Islet of Langerhans (tissue), 1 donor: ENCODE data around the gene ZDHHC3.
"Not testable (repeated sequence)": the region's sequence is repeated elsewhere in the genome, so short reads cannot be mapped to it uniquely, and the experiment has no call there.

Experiments used
- FAIRE-seq: peaks from one replicate; lab custom pipeline; 2011; peaks lifted over from hg19 to GRCh38; lab: Jason Lieb, UNC

ZDHHC3 gene

GRCh38 chr3:44963571-44964325, 12.2 kb downstream of the ZDHHC3 start:
- FAIRE-seq = no peak

- no peak for FAIRE-seq
Observed at GRCh38 chr3:44962621-44963393, 13.2 kb downstream of the ZDHHC3 start.

- FAIRE-seq = no peak
Observed at GRCh38 chr3:44961888-44962287, 14.1 kb downstream of the ZDHHC3 start.

- no peak for FAIRE-seq
Observed at GRCh38 chr3:44960387-44961026, 15.5 kb downstream of the ZDHHC3 start.

- no peak for FAIRE-seq
Observed at GRCh38 chr3:44958386-44958785, 17.6 kb downstream of the ZDHHC3 start.

- FAIRE-seq = no peak
Observed at GRCh38 chr3:44957986-44958385, 18.0 kb downstream of the ZDHHC3 start.

GRCh38 chr3:44955917-44956316, 20.1 kb downstream of the ZDHHC3 start:
- no peak for FAIRE-seq

GRCh38 chr3:44954962-44955361, 21.0 kb downstream of the ZDHHC3 start:
- FAIRE-seq = no peak

- no peak for FAIRE-seq
Observed at GRCh38 chr3:44954304-44954703, 21.7 kb downstream of the ZDHHC3 start.

- FAIRE-seq = no peak
Observed at GRCh38 chr3:44952689-44953088, 23.3 kb downstream of the ZDHHC3 start.

- FAIRE-seq = no peak
Observed at GRCh38 chr3:44950275-44950734, 25.7 kb downstream of the ZDHHC3 start.

- FAIRE-seq = not testable (repeated sequence)
Observed at GRCh38 chr3:44949770-44950169, 26.2 kb downstream of the ZDHHC3 start.

GRCh38 chr3:44948239-44948638, 27.7 kb downstream of the ZDHHC3 start:
- FAIRE-seq = no peak

GRCh38 chr3:44942202-44942921, 33.6 kb downstream of the ZDHHC3 start:
- no peak for FAIRE-seq

GRCh38 chr3:44939581-44940036, 36.4 kb downstream of the ZDHHC3 start:
- FAIRE-seq = no peak

GRCh38 chr3:44932986-44933944, 42.7 kb downstream of the ZDHHC3 start:
- no peak for FAIRE-seq

- no peak for FAIRE-seq
Observed at GRCh38 chr3:44932271-44932670, 43.7 kb downstream of the ZDHHC3 start.

- no peak for FAIRE-seq
Observed at GRCh38 chr3:44931791-44932190, 44.2 kb downstream of the ZDHHC3 start.

GRCh38 chr3:44930911-44931310, 45.1 kb downstream of the ZDHHC3 start:
- no peak for FAIRE-seq

- no peak for FAIRE-seq
Observed at GRCh38 chr3:44929782-44930181, 46.2 kb downstream of the ZDHHC3 start.

- no peak for FAIRE-seq
Observed at GRCh38 chr3:44927371-44927770, 48.6 kb downstream of the ZDHHC3 start.
